ENCODE measurements around the gene COA1. TPM values are rescaled to one million over a fixed set of nuclear protein-coding genes. Genes with fewer than 3 reads are reported as not detected.

The COA1 gene
- total and polyA plus RNA-seq, 9 of the 15 experiments (the other 6 are each of a cell fraction or from before 2014, with no cell fraction given), result 98.9 to 463 (median 181) TPM

- H3K27me3 ChIP-seq (ENCODE audit: control insufficient read depth in 2 of 2, insufficient read depth in 2 of 2, low read length in 2 of 2), result no peaks in the 10 kb centered on the region
- peaks cover 79% of the 10 kb centered on the region for H3K79me2 ChIP-seq (ENCODE audit: control insufficient read depth, insufficient read depth, low read length)
- TF ChIP-seq TCFL5 (CRISPR knock-in tag; conservative IDR thresholded peaks at IDR 0.05), result no peak
- no peak for TF ChIP-seq SREBF2 (CRISPR knock-in tag; IDR thresholded peaks at IDR 0.05)
- no peak for TF ChIP-seq HEY1 (CRISPR knock-in tag; IDR thresholded peaks at IDR 0.05; ENCODE audit: borderline replicate concordance)
- TF ChIP-seq SIRT6 (IDR thresholded peaks at IDR 0.05; ENCODE audit: low read depth, low read length), result no peak
- no peak for TF ChIP-seq SP2 (IDR thresholded peaks at IDR 0.05; ENCODE audit: extremely low read depth, low read depth, low read length, poor library complexity, severe bottlenecking)
- TF ChIP-seq CEBPG (CRISPR knock-in tag; IDR thresholded peaks at IDR 0.05), result no peak
- no peak for TF ChIP-seq CEBPG (tag; conservative IDR thresholded peaks at IDR 0.05 in 1 of 2, IDR thresholded peaks at IDR 0.05 in 1 of 2)
- no peak for TF ChIP-seq SMAD3 (CRISPR knock-in tag; conservative IDR thresholded peaks at IDR 0.05)
- no peak for TF ChIP-seq ZNF277 (CRISPR knock-in tag; IDR thresholded peaks at IDR 0.05; ENCODE audit: borderline replicate concordance)
- no peak for TF ChIP-seq DIDO1 (tag; IDR thresholded peaks at IDR 0.05; ENCODE audit: low read depth)
- no peak for TF ChIP-seq SUPT5H (IDR thresholded peaks at IDR 0.05)
- 14% methylated on average over 2 of the region's 2 CpGs for WGBS (ENCODE audit: insufficient coverage, low coverage, missing lambda C conversion rate)
- H4K20me1 ChIP-seq (replicated peaks; ENCODE audit: control insufficient read depth, insufficient read depth, low read length), result peaks cover under 1% of the 10 kb centered on the region; the same call in 1 of the 2 replicates
- no peak overlapping the region for H3K27ac ChIP-seq (ENCODE audit: extremely low read depth, low read depth, low read length)
- ATAC-seq, result peak; percentile 60
- ChIA-PET CTCF (ENCODE audit: low intra/inter-chr PET ratio) (interaction anchor here (0.7 to 3.3 kb wide), 5 partner anchors 30 to 245 kb away, joined by 3 to 22 read pairs (median 4); partner anchors contain the start of gene STK17A), POLR2A (interaction anchor here (0.5 to 1.5 kb wide), 6 partner anchors 12 to 227 kb away, joined by 3 to 7 read pairs (median 3); partner anchors contain the start of gene STK17A)
- no peak overlapping the region for H3K4me2 ChIP-seq (ENCODE audit: insufficient read depth, low read length)
- no peaks in the 10 kb centered on the region for H3K9me1 ChIP-seq (ENCODE audit: control insufficient read depth, insufficient read depth, low read length)
- in situ Hi-C loops (cut with MboI) (no loop called here), intact Hi-C loops (cut with micrococcal nuclease) (loop anchor here (1.0 to 5.0 kb wide), 4 partner anchors 39 to 245 kb away; no protein-coding TSS in a partner anchor)
- no peak overlapping the region for H3K9ac ChIP-seq (ENCODE audit: insufficient read depth in 1 of 2, low read depth in 2 of 2, low read length in 2 of 2)
- no peak overlapping the region for H2AFZ ChIP-seq (ENCODE audit: low read depth, low read length)
- no peaks in the 10 kb centered on the region for H3K4me1 ChIP-seq (replicated peaks in 1 of 2; ENCODE audit: control insufficient read depth in 2 of 2, insufficient read depth in 2 of 2, low read length in 2 of 2)
- no TSS peak for BruUV-seq (replicated peaks)
- DNase-seq (ENCODE audit: extremely low read depth in 1 of 4, low spot score in 3 of 4), result no peak
- no peak for FAIRE-seq
- no peak overlapping the region for H3K4me3 ChIP-seq
- H3K36me3 ChIP-seq (ENCODE audit: control insufficient read depth, insufficient read depth, low read length), result peaks cover 11% of the 10 kb centered on the region; the same call in 2 of the 3 replicates
- no peaks in the 10 kb centered on the region for H3K9me3 ChIP-seq (replicated peaks; ENCODE audit: control insufficient read depth, insufficient read depth, low read depth, low read length)
Measured at GRCh38 chr7:43700646-43701499, 28.4 kb downstream of the COA1 start.
